H9 (cell line): Measurements from ENCODE around the gene TIGD1. TPM values are rescaled to one million over a fixed set of nuclear protein-coding genes. Genes with fewer than 3 reads are reported as not detected.

ENCODE experiments used
- DNase-seq: peaks from one replicate; pipeline ENCODE4 v3.0.0-alpha.2; 2017
- H2AFZ ChIP-seq: one replicate; pipeline ENCODE4 v1.6.1; 2013; ENCODE audit warnings: mild to moderate bottlenecking, low read length, control low read depth, moderate library complexity
- H2AK5ac ChIP-seq: 2 replicates; pipeline ENCODE4 v1.6.1; 2013; ENCODE audit warnings: low read length, control low read depth, mixed read lengths; ENCODE audit not compliant: insufficient read length
- H2BK120ac ChIP-seq: one replicate; pipeline ENCODE4 v1.6.1; 2013; ENCODE audit warnings: low read depth, mild to moderate bottlenecking, low read length, control low read depth, inconsistent platforms; ENCODE audit not compliant: poor library complexity, severe bottlenecking
- H2BK12ac ChIP-seq: 2 replicates; pipeline ENCODE4 v1.6.1; 2013; ENCODE audit warnings: low read length, control low read depth, mixed read lengths, low read depth; ENCODE audit not compliant: insufficient read length
- H2BK15ac ChIP-seq: 2 replicates; pipeline ENCODE4 v1.6.1; 2013; ENCODE audit warnings: low read depth, low read length, control low read depth
- H2BK20ac ChIP-seq: one replicate; pipeline ENCODE4 v1.6.1; 2013; ENCODE audit warnings: low read depth, mild to moderate bottlenecking, low read length, control low read depth, inconsistent platforms; ENCODE audit not compliant: poor library complexity, severe bottlenecking
- H2BK5ac ChIP-seq: 2 replicates; pipeline ENCODE4 v1.6.1; 2013; ENCODE audit warnings: low read length, control low read depth, mixed read lengths; ENCODE audit not compliant: insufficient read length
- H3K14ac ChIP-seq: 2 replicates; pipeline ENCODE4 v1.6.1; 2013; ENCODE audit warnings: low read length, control low read depth; ENCODE audit not compliant: insufficient read depth
- H3K18ac ChIP-seq: 2 replicates; pipeline ENCODE4 v1.6.1; 2013; ENCODE audit warnings: low read depth, mild to moderate bottlenecking, mixed read lengths, low read length, control low read depth; ENCODE audit not compliant: insufficient read length
- H3K23ac ChIP-seq: 2 replicates; pipeline ENCODE4 v1.6.1; 2013; ENCODE audit warnings: low read length, control low read depth, mixed read lengths, low read depth; ENCODE audit not compliant: insufficient read length
- H3K23me2 ChIP-seq: 2 replicates; pipeline ENCODE4 v1.6.1; 2013; ENCODE audit warnings: low read depth, mild to moderate bottlenecking, mixed read lengths, low read length, control low read depth; ENCODE audit not compliant: insufficient read length, poor library complexity, severe bottlenecking
- H3K27ac ChIP-seq: 2 replicates; pipeline ENCODE4 v1.5.1; 2013; ENCODE audit warnings: low read length, control low read depth, mixed read lengths, low read depth; ENCODE audit not compliant: insufficient read length
- H3K27me3 ChIP-seq: 2 replicates; pipeline ENCODE4 v1.6.1; 2013; ENCODE audit warnings: low read length, control low read depth, inconsistent platforms; ENCODE audit not compliant: insufficient read depth
- H3K4ac ChIP-seq: 2 replicates; pipeline ENCODE4 v1.6.1; 2013; ENCODE audit warnings: low read depth, mild to moderate bottlenecking, control low read depth, inconsistent platforms, low read length, moderate library complexity
- H3K4me1 ChIP-seq: 2 replicates; pipeline ENCODE4 v1.6.1; 2013; ENCODE audit warnings: low read length, control low read depth, inconsistent platforms; ENCODE audit not compliant: insufficient read depth
- H3K4me2 ChIP-seq: 2 replicates; pipeline ENCODE4 v1.6.1; 2013; ENCODE audit warnings: low read length, control low read depth, mixed read lengths; ENCODE audit not compliant: insufficient read length, insufficient read depth
- H3K56ac ChIP-seq: 2 replicates; pipeline ENCODE4 v1.6.1; 2013; ENCODE audit warnings: low read depth, mild to moderate bottlenecking, mixed read lengths, low read length, control low read depth; ENCODE audit not compliant: insufficient read length
- H3K79me1 ChIP-seq: 2 replicates; pipeline ENCODE4 v1.6.1; 2013; ENCODE audit warnings: low read depth, mild to moderate bottlenecking, moderate library complexity, low read length, control low read depth, inconsistent platforms; ENCODE audit not compliant: insufficient read depth, poor library complexity, severe bottlenecking
- H3K79me2 ChIP-seq: 2 replicates; pipeline ENCODE4 v1.6.1; 2013; ENCODE audit warnings: low read length, control low read depth, inconsistent platforms; ENCODE audit not compliant: insufficient read depth
- H3K9ac ChIP-seq: 2 replicates; pipeline ENCODE4 v1.6.1; 2013; ENCODE audit warnings: low read length, control low read depth, mixed read lengths; ENCODE audit not compliant: insufficient read length; ENCODE audit errors: extremely low read depth
- H3K9me3 ChIP-seq: one replicate; pipeline ENCODE4 v1.6.1; 2013; ENCODE audit warnings: low read depth, low read length, inconsistent platforms; ENCODE audit not compliant: control insufficient read depth
- H3T11ph ChIP-seq: one replicate; pipeline ENCODE4 v1.6.1; 2013; ENCODE audit warnings: mild to moderate bottlenecking, low read length, control low read depth, inconsistent platforms
- H4K20me1 ChIP-seq: one replicate; pipeline ENCODE4 v1.6.1; 2013; ENCODE audit not compliant: control insufficient read depth, insufficient read length, insufficient read depth
- H4K5ac ChIP-seq: 2 replicates; pipeline ENCODE4 v1.6.1; 2013; ENCODE audit warnings: low read depth, mild to moderate bottlenecking, mixed read lengths, low read length, control low read depth; ENCODE audit not compliant: insufficient read length
- H4K8ac ChIP-seq: replicated peaks from 2 replicates; pipeline ENCODE4 v1.6.1; 2013; ENCODE audit warnings: low read length, control low read depth, mixed read lengths, low read depth; ENCODE audit not compliant: insufficient read length
- H4K91ac ChIP-seq: 2 replicates; pipeline ENCODE4 v1.6.1; 2013; ENCODE audit warnings: low read depth, mild to moderate bottlenecking, moderate library complexity, mixed read lengths, low read length, control low read depth; ENCODE audit not compliant: insufficient read length
- H3K27ac Mint-ChIP-seq, 3 experiments: 2 replicates in 2 of 3; 3 replicates in 1 of 3; pipeline ENCODE4 v1.8.0; 2020 to 2021; ENCODE audit warnings: mixed read lengths in 3 of 3, mild to moderate bottlenecking in 1 of 3, moderate library complexity in 1 of 3
- H3K27me3 Mint-ChIP-seq: 2 replicates; pipeline ENCODE4 v1.8.0; 2021; ENCODE audit warnings: low read depth, mild to moderate bottlenecking, moderate library complexity, mixed read lengths
- H3K36me3 Mint-ChIP-seq, 3 experiments: 2 replicates in 2 of 3; 3 replicates in 1 of 3; pipeline ENCODE4 v1.8.0; 2020 to 2021; ENCODE audit warnings: low read depth in 3 of 3, mixed read lengths in 3 of 3; ENCODE audit not compliant: insufficient read depth in 1 of 3
- H3K4me1 Mint-ChIP-seq, 2 experiments: 2 replicates each; pipeline ENCODE4 v1.8.0; 2020; ENCODE audit warnings: mixed read lengths in 2 of 2
- H3K4me3 Mint-ChIP-seq, 2 experiments: 2 replicates in 1 of 2; 3 replicates in 1 of 2; pipeline ENCODE4 v1.8.0; 2020 to 2021; ENCODE audit warnings: mild to moderate bottlenecking in 2 of 2, mixed read lengths in 2 of 2, moderate library complexity in 1 of 2
- H3K9me3 Mint-ChIP-seq, 2 experiments: 2 replicates in 1 of 2; 3 replicates in 1 of 2; pipeline ENCODE4 v1.8.0; 2020; ENCODE audit warnings: mild to moderate bottlenecking in 2 of 2, mixed read lengths in 2 of 2, moderate library complexity in 1 of 2
- CTCF ChIP-seq: fragments of 200-600 bp; sonication (generic); conservative IDR thresholded peaks from 3 replicates; pipeline ENCODE4 v1.8.0; 2021; ENCODE audit warnings: antibody characterized with exemption, mild to moderate bottlenecking
- WGBS: extraction: QIAGEN DNeasy Blood & Tissue Kit; methylation state at CpG from one replicate; pipeline ENCODE4 v1.1.7; 2013; ENCODE audit warnings: missing lambda C conversion rate, low lambda C conversion rate, mixed read lengths; ENCODE audit not compliant: insufficient read length; ENCODE audit errors: extremely low coverage; 5-methylcytosine and 5-hydroxymethylcytosine counted together
- total RNA-seq: library from RNA; stranded (reverse); gene quantifications from 2 replicates; pipeline ENCODE4 v1.2.1, GENCODE V29; 2021

Gene TIGD1
- total RNA-seq, 1 experiment from 2014 or later: 6.3 TPM

GRCh38 chr2:232498452-232498851 is 51.9 kb downstream of the TIGD1 start:
- no peaks in the 10 kb centered on the region for H3K9me3 Mint-ChIP-seq
- TF ChIP-seq CTCF: no peak
- Histone ChIP-seq H2AK5ac (no peak overlapping the region), H2BK20ac (no peak overlapping the region), H4K8ac (no peak overlapping the region), H3K14ac (no peak overlapping the region), H4K5ac (no peak overlapping the region), H3T11ph (no peak overlapping the region), H3K4me2 (no peak overlapping the region), H2AFZ (no peak overlapping the region), H3K27me3 (no peaks in the 10 kb centered on the region; the same call in 1 of the 2 replicates), H3K56ac (no peak overlapping the region), H3K79me1 (no peaks in the 10 kb centered on the region), H2BK15ac (no peak overlapping the region), H4K20me1 (peaks cover 3% of the 10 kb centered on the region), H4K91ac (no peak overlapping the region), H3K4ac (no peak overlapping the region), H2BK120ac (no peak overlapping the region), H2BK5ac (no peak overlapping the region), H3K4me1 (0 out of 2 replicates have a peak, but pooled peaks cover 3% of the 10 kb centered on the region), H3K23ac (no peak overlapping the region), H3K23me2 (peaks cover 9% of the 10 kb centered on the region), H2BK12ac (no peak overlapping the region), H3K27ac (no peak overlapping the region), H3K9ac (no peak overlapping the region), H3K18ac (no peak overlapping the region), H3K9me3 (no peaks in the 10 kb centered on the region), H3K79me2 (no peaks in the 10 kb centered on the region)
- no peak for DNase-seq
- 100% methylated on average over 1 of the region's 3 CpGs for WGBS
- peaks cover 44% of the 10 kb centered on the region for H3K27me3 Mint-ChIP-seq
- peaks cover 13 to 45% of the 10 kb centered on the region in 2 experiments for H3K4me1 Mint-ChIP-seq
- no peak overlapping the region for H3K27ac Mint-ChIP-seq
- no peaks in the 10 kb centered on the region; a peak in 1 of 7 replicates for H3K36me3 Mint-ChIP-seq
- H3K4me3 Mint-ChIP-seq: no peak overlapping the region

Other genes starting within 250 kb of the TIGD1 start
- 0.15 and 0.20 TPM in 2 replicates for gene ALPP, start 171.8 kb downstream of the TIGD1 start, total RNA-seq
- 1.3 and 1.4 TPM in 2 replicates for gene ALPG, start 143.7 kb downstream of the TIGD1 start, total RNA-seq
- gene ALPI, start 94.4 kb downstream of the TIGD1 start, total RNA-seq: not detected in 2 replicates
- 8.2 and 8.4 TPM in 2 replicates for gene ECEL1, start 62.7 kb downstream of the TIGD1 start, total RNA-seq
- gene PRSS56, start 30.2 kb downstream of the TIGD1 start, total RNA-seq: not detected in 2 replicates
- gene CHRND, start 24.4 kb downstream of the TIGD1 start, total RNA-seq: not detected in 2 replicates
- not detected in 2 replicates for gene CHRNG, start 10.9 kb downstream of the TIGD1 start, total RNA-seq
- gene EIF4E2, start 132 bp upstream of the TIGD1 start, total RNA-seq: 108 and 109 TPM in 2 replicates
- 2.7 and 2.8 TPM in 2 replicates for gene EFHD1, start 83.0 kb upstream of the TIGD1 start, total RNA-seq
- gene GIGYF2, start 146.8 kb upstream of the TIGD1 start, total RNA-seq: 49.4 and 55.3 TPM in 2 replicates
- gene KCNJ13, start 226.0 kb upstream of the TIGD1 start, total RNA-seq: not detected in 2 replicates